Ishikawa (cell line): ENCODE results near the gene SRSF3.
A peak's percentile ranks its signal among the peaks of the same experiment; 100 is the strongest.

Experiments
- CEBPB ChIP-seq: IDR thresholded peaks from 2 replicates; pipeline ENCODE4 v1.6.1; 2012
- CREB1 ChIP-seq: IDR thresholded peaks from 2 replicates; pipeline ENCODE4 v1.6.1; 2012; ENCODE audit warnings: low read depth
- EGR1 ChIP-seq: IDR thresholded peaks from 2 replicates; pipeline ENCODE4 v1.6.1; 2012
- EP300 ChIP-seq: IDR thresholded peaks from 2 replicates; pipeline ENCODE4 v1.6.1; 2012; ENCODE audit warnings: borderline replicate concordance
- FOXM1 ChIP-seq: IDR thresholded peaks from 2 replicates; pipeline ENCODE4 v1.6.1; 2012; ENCODE audit warnings: low read depth, borderline replicate concordance
- MAX ChIP-seq: IDR thresholded peaks from 2 replicates; pipeline ENCODE4 v1.6.1; 2012
- NFIC ChIP-seq: IDR thresholded peaks from 2 replicates; pipeline ENCODE4 v1.6.1; 2012
- RAD21 ChIP-seq: IDR thresholded peaks from 2 replicates; pipeline ENCODE4 v1.6.1; 2012; ENCODE audit warnings: low read depth
- REST ChIP-seq: IDR thresholded peaks from 2 replicates; pipeline ENCODE4 v1.6.1; 2012; ENCODE audit warnings: low read depth, mild to moderate bottlenecking
- TAF1 ChIP-seq: IDR thresholded peaks from 2 replicates; pipeline ENCODE4 v1.6.1; 2012; ENCODE audit warnings: low read depth, mild to moderate bottlenecking
- TCF12 ChIP-seq: IDR thresholded peaks from 2 replicates; pipeline ENCODE4 v1.6.1; 2012; ENCODE audit warnings: low read depth
- TEAD4 ChIP-seq: IDR thresholded peaks from 2 replicates; pipeline ENCODE4 v1.6.1; 2012
- USF1 ChIP-seq: IDR thresholded peaks from 2 replicates; pipeline ENCODE4 v1.6.1; 2012
- YY1 ChIP-seq: IDR thresholded peaks from 2 replicates; pipeline ENCODE4 v1.6.1; 2012; ENCODE audit warnings: low read depth
- ZBTB7A ChIP-seq: IDR thresholded peaks from 2 replicates; pipeline ENCODE4 v1.6.1; 2012; ENCODE audit warnings: low read depth

Gene SRSF3

DNA sequence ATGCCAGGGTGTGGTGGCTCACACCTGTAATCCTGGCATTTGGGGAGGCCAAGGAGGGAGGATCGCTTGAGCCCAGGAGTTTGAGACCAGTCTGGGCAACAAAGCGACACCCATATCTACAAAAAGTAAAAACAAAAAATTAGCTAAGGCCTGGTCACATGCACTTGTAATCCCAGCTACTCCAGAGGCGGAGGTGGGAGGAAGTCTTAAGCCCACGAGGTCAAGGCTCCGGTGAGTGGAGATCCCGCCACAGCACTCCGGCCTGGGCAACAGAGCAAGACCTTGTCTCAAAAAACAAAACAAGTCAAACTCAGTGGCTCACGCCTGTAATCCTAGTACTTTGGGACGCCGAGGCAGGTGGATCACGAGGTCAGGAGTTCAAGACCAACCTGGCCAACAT is 35.6 kb downstream of the SRSF3 start:
- TF ChIP-seq TEAD4: no peak
- no peak for TF ChIP-seq TCF12
- TF ChIP-seq FOXM1: no peak
- no peak for TF ChIP-seq RAD21
- no peak for TF ChIP-seq NFIC
- no peak for TF ChIP-seq CEBPB

- TF ChIP-seq TEAD4 (peak; percentile 51; the same call in 1 of the 2 replicates), FOXM1 (no peak)
These were observed 37.3 kb downstream of the SRSF3 start for GRCh38 chr6:36631326-36632011.

- TF ChIP-seq EP300 (no peak), RAD21 (no peak), USF1 (no peak), CREB1 (no peak), REST (no peak), YY1 (no peak), FOXM1 (no peak), CEBPB (no peak), MAX (no peak), TCF12 (no peak), ZBTB7A (no peak), TAF1 (no peak)
These were observed 39.2 kb downstream of the SRSF3 start for GRCh38 chr6:36633370-36633769.

DNA sequence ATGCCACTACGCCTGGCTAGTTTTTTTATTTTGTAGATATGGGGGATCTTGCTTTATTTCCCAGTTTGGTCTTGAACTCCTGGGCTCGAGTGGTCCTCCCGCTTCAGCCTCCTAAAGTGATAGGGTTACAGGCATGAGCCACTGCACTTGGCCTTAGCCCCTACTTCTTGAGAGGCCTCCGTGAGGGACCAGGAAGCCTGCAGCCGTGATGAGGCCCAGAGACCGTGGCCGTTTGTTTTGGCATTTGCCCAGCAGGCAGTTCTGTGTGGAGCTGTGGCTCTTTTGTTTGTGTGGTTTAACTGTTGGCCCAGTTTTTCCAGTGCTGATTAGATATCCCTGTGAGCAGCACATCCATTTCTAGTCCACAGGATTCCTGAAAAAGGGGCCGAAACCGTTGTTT is 39.8 kb downstream of the SRSF3 start:
- TF ChIP-seq NFIC (peak; percentile 22; the same call in 1 of the 2 replicates), TCF12 (no peak)

- TF ChIP-seq YY1 (no peak), MAX (no peak), CEBPB (no peak), EGR1 (no peak), NFIC (no peak), TCF12 (no peak), EP300 (no peak)
These were observed 40.4 kb downstream of the SRSF3 start for GRCh38 chr6:36634317-36635108.

DNA sequence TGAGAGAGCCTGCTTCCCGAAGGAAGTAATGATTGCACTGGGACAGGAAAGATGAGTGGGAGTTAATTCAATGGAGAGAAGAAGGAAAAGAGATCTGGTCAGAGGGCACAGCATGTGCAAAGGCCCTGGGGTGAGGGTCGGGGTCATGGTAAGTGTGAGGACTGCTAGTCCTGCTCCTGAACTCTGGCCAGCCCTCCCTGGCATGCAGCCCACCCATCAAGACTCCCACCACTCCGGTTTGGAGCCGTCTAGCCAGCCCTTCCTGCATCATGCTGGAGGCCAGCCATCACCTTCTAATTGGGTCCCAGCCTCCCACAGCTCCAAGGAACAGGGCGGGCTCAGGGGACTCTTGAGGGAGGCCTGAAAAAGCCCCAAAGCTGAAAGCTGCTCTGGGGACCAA is 42.1 kb downstream of the SRSF3 start:
- TF ChIP-seq EGR1 (no peak), CEBPB (no peak), USF1 (no peak), NFIC (no peak), TCF12 (no peak), TAF1 (no peak), YY1 (no peak), CREB1 (no peak), REST (no peak), ZBTB7A (no peak), TEAD4 (no peak), MAX (no peak), EP300 (no peak), RAD21 (no peak)
